Kidney epithelial cell (primary cell): ENCODE measurements around the gene IGFBP2. TPM values are rescaled to one million over a fixed set of nuclear protein-coding genes. Genes with fewer than 3 reads are reported as not detected.

Experiments
- DNase-seq: peaks from one replicate; pipeline ENCODE4 v3.0.0-alpha.2; 2010; ENCODE audit warnings: low read depth
- H3K27me3 ChIP-seq: 2 replicates; pipeline ENCODE4 v1.6.0; 2011; ENCODE audit warnings: low read length; ENCODE audit not compliant: control insufficient read depth, insufficient read depth
- H3K36me3 ChIP-seq: 2 replicates; pipeline ENCODE4 v1.5.1; 2011; ENCODE audit warnings: low read length; ENCODE audit not compliant: control insufficient read depth, insufficient read depth
- H3K4me3 ChIP-seq: 2 replicates; pipeline ENCODE4 v1.5.1; 2011; ENCODE audit warnings: low read depth, mild to moderate bottlenecking, control low read depth, low read length
- total RNA-seq: library from RNA; depleted of rRNA; stranded (reverse); fragments of >200 nt; gene quantifications from 2 replicates; pipeline ENCODE4 v1.2.3, GENCODE V29; 2015
- TF ChIP-seq, protein P1 (sequence below): IDR thresholded peaks from 2 replicates; pipeline ENCODE4 v1.5.1; 2011; ENCODE audit warnings: mild to moderate bottlenecking, moderate library complexity, low read length, control low read depth, inconsistent platforms; ENCODE audit not compliant: insufficient read depth, poor library complexity, severe bottlenecking

The IGFBP2 gene
- total RNA-seq, 1 donor from 2014 or later, result 298 TPM

DNA sequence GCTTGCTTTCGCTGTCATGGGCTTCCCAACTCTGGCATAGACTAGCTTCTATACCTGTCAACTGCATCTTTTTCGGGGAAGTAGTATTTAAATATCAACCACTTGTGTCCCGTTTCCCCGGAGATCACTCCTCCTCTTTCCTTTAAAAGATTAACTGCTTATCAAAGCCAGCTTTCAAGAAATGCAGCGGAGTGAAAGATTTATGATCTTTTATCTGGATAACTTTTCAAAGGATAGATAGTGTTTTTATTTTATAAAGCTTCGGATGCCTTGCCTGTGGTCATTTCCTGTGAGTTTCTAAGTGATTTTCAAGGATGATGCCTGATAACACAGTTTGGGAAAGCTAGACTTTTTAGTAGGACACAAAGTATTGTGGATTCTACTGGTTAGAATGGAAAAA lies 65.1 kb downstream of the IGFBP2 start:
- no peaks in the 10 kb centered on the region for H3K27me3 ChIP-seq
- DNase-seq, result no peak
- no peaks in the 10 kb centered on the region for H3K36me3 ChIP-seq
- TF ChIP-seq, protein P1, sequence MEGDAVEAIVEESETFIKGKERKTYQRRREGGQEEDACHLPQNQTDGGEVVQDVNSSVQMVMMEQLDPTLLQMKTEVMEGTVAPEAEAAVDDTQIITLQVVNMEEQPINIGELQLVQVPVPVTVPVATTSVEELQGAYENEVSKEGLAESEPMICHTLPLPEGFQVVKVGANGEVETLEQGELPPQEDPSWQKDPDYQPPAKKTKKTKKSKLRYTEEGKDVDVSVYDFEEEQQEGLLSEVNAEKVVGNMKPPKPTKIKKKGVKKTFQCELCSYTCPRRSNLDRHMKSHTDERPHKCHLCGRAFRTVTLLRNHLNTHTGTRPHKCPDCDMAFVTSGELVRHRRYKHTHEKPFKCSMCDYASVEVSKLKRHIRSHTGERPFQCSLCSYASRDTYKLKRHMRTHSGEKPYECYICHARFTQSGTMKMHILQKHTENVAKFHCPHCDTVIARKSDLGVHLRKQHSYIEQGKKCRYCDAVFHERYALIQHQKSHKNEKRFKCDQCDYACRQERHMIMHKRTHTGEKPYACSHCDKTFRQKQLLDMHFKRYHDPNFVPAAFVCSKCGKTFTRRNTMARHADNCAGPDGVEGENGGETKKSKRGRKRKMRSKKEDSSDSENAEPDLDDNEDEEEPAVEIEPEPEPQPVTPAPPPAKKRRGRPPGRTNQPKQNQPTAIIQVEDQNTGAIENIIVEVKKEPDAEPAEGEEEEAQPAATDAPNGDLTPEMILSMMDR, result no peak
- H3K4me3 ChIP-seq, result no peak overlapping the region

DNA sequence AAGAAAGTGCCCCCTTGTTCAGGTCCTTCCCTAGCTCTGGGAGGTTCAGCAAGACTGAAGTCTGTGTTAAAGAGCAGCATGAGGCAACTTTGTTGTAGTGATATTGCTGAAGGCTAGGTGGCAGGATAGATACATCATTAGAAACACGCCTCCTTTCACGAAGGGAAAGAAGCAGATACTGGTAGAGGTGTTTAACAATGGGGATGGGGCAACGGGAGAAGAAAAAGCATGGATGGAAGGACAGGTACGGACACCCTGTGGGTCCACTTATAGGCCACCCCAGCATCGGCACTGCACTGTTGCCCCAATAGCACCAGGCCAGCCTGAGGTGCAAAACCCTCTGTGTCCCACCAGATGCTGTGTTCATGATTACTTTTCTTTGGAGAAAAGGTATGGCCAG lies 65.7 kb downstream of the IGFBP2 start:
- no peak for DNase-seq
- Histone ChIP-seq H3K4me3 (no peak overlapping the region), H3K36me3 (no peaks in the 10 kb centered on the region), H3K27me3 (no peaks in the 10 kb centered on the region)
- TF ChIP-seq, protein P1, result peak; percentile 74

DNA sequence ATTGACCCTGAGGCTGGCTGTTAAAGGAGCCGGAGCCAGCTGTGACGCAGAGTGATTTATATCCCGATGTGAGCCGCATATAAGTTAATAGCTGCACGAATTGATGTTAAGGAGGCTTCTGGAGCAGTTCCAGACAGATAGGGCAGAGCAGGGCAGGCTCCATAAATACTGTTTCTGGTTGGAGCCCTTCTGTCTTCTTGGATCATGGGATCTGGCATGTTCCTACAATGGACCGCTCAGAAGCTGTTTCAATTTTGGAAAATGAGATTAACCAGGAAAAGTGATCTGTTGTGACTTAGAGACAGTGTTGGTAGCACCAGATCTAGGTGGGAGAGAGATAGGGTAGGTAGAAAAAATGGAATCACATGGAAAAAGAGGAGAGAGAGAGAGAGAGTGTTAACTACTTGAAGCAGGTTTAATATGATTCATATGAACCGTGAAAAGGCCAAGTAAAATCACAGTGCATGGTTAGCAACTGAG lies 66.9 kb downstream of the IGFBP2 start:
- TF ChIP-seq, protein P1, result no peak
- H3K27me3 ChIP-seq, result no peaks in the 10 kb centered on the region
- no peak for DNase-seq
- no peak overlapping the region for H3K4me3 ChIP-seq
- no peaks in the 10 kb centered on the region for H3K36me3 ChIP-seq

DNA sequence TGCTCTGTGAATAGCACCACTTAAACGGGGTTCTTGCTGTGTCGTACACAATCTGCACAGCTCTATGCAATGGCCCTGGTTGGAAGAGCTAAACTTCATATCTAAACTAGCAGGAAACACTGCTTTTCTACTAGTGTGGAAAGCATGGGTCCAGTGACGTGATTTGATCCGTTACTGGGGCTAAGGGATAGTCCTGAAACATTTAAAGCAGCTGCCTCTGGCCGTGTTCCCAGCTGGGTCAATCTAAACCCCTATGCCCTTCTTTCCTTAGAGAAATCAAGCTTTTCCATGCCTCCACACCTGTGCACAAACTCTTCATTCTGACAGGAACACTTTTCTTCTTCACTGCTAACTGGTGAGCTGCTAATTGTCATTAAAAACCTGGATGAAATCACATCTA lies 67.6 kb downstream of the IGFBP2 start:
- Histone ChIP-seq H3K27me3 (no peaks in the 10 kb centered on the region), H3K4me3 (no peak overlapping the region), H3K36me3 (no peaks in the 10 kb centered on the region)
- TF ChIP-seq, protein P1, result no peak
- no peak for DNase-seq

GRCh38 chr2:216701544-216701943 lies 68.3 kb downstream of the IGFBP2 start:
- DNase-seq, result no peak
- Histone ChIP-seq H3K27me3 (no peaks in the 10 kb centered on the region), H3K4me3 (no peak overlapping the region), H3K36me3 (no peaks in the 10 kb centered on the region)
- TF ChIP-seq, protein P1, result no peak

- Histone ChIP-seq H3K4me3 (no peak overlapping the region), H3K27me3 (no peaks in the 10 kb centered on the region), H3K36me3 (no peaks in the 10 kb centered on the region)
- TF ChIP-seq, protein P1, result no peak
- DNase-seq, result no peak
Observed at GRCh38 chr2:216702756-216703155, 69.5 kb downstream of the IGFBP2 start.
